ENCODE results near the gene CCDC51.

The CCDC51 gene

DNA sequence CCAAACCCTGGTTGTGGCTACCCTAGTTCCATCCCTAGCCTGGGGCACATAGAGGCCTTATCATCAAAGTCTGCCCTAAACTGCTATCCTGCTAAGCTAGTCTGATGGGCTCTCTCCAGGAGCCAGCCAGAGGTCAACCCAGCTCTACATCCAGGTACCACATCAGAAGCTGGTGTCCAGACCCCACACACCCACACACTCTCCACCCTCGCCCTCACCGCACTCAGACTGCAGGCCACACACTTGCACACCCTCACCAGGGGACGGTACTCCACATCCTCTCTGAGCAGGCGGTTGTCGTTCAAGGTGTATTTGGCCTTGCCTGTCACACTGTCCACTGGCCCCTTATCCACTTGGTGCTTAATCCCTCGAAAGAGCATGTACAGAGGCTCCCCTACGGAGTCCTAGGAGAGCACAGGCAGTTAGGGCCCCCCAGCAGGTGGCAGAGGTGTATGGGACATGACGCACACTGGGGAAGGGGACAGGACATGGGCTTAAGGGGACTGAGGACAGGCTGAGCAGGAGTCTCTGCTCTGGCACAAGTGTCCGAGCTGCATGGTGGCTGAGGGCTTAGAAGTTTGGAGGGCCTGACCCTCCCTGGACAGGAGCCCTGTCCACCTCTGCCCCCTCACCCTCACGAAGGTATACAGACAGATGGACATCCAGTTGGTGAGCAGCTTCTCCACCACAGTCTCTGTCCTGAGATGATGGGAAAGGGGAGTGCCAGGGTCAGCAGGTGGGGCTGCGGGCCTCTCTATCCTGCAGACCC lies 28.1 kb downstream of the CCDC51 start:
- TF ChIP-seq CTCF (IDR thresholded peaks at IDR 0.05; ENCODE audit: low read depth, low read length): no peak
- DNase-seq (ENCODE audit: low read depth, low spot score): no peak
- in situ Hi-C loops (cut with HindIII; ENCODE audit: low sequenced_read_pairs): no loop called here
- H3K4me3 ChIP-seq (ENCODE audit: low read depth, low read length): no peak overlapping the region

DNA sequence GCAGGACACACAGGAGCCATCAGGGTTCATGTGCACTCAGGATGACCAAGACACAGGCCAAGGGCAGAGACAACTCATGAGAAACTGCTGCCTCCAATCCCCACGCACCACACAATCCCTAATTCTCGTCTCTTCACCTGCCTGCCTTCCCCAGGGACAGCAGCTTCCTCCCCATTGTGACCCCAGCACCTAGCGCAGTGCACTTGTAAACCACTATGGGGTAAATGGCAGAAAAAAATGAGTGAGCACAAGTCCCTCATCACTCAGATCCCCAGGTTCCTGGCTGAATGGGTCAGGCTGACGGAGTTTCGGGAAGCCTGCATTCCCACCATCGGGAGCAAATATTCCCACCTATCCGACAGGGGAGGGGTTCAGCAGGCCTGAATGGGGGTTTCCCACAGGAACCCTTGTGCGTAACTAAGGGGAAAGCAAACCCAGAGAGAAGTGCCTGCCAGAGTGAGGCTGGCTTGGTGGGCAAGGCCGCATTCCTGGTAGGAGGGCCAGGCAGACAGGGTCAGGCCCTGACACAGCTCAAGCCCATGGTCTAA lies 28.8 kb downstream of the CCDC51 start:
- DNase-seq (ENCODE audit: low read depth, low spot score): no peak
- H3K4me3 ChIP-seq (ENCODE audit: low read depth, low read length): no peak overlapping the region
- no peak for TF ChIP-seq CTCF (IDR thresholded peaks at IDR 0.05; ENCODE audit: low read depth, low read length)

DNA sequence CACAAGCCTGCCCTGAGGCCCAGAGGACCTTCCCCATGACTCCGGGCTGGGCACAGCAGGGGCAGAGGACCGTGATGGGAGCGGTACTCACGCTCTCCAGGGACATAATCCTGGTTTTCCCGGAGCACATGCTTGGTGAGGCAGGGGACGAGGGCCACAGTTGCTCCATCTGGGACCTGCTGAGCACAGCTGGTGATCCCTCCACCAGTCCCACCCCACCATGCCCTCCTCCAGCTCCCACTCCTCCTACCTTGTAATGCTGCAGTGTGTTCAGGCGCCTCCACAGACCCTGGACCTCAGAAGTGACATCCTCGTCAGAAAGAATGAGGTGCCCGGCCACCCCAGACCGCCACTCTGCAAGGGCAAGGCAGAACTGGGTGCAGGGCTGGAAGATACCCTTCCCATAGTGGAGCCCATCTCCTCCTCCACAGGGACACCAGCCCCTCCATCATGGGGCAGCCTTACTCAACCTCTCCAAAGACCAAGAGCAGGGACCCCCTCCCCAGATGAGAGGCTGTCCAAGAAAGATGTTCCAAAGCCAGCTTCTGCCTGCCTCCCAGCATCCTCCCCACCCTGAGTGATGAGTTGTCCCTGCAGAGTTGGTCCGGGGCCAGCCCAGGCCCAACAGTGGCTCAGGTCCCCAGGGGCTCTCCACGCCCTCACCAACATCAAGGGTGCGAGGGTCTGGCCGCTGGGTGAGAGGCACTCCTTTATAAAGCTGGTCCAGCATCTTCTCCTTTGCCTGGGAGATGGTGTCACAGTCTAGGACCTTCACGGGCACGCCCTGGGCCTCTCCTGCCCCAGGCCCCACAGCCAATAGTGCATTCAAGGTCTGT lies 29.5 kb downstream of the CCDC51 start:
- TF ChIP-seq CTCF (IDR thresholded peaks at IDR 0.05; ENCODE audit: low read depth, low read length): no peak
- in situ Hi-C loops (cut with HindIII; ENCODE audit: low sequenced_read_pairs): no loop called here
- no peak for DNase-seq (ENCODE audit: low read depth, low spot score)
- no peak overlapping the region for H3K4me3 ChIP-seq (ENCODE audit: low read depth, low read length)

More for the DNA sequence above, 28.8 kb downstream of the CCDC51 start:
- in situ Hi-C loops (cut with HindIII; ENCODE audit: low sequenced_read_pairs): no loop called here

DNA sequence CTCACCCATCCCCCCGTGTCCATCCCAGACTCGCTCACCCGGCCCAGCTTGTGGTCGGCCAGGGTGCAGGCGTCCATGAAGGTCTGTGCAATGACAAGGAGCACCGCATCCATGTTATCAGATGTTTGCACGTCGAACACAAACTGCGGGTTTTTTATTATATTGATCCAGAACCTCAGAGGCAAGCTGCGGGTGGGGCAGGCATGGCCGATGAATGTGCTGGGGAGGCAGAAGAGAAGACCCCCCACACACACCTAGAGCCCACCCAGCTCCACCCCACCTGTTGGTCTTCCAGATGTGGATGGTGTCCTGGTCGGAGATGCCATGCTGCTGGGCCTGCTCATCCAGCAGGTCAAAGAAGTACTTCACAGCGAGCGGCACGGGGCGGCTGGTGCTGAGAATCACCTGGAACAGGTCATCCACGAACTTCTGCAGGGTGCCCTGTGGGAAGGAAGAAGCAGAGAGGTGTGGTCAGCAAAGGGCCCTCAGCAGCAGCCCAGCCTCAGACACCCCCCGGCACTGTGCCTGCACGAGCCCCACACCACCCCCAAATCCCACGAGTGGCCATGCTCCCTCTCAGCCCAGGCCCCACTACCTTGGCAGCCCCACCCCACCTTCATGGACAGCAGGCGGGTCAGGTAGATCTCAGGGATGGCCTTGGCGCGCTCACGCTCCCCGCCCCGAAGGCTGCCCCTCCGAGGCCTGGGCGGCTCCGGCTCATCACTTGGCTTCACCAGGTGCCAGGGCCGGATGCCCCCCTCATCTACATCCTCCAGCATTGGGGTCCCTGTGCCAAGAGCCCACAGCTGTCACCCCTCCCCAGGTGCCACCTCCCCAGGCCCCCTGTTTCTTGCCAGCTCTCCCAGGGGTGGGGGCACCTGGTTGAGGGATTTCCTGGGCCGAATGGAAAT lies 30.4 kb downstream of the CCDC51 start:
- DNase-seq (ENCODE audit: low read depth, low spot score): no peak
- no peak overlapping the region for H3K4me3 ChIP-seq (ENCODE audit: low read depth, low read length)
- TF ChIP-seq CTCF (IDR thresholded peaks at IDR 0.05; ENCODE audit: low read depth, low read length): no peak
- in situ Hi-C loops (cut with HindIII; ENCODE audit: low sequenced_read_pairs): no loop called here

DNA sequence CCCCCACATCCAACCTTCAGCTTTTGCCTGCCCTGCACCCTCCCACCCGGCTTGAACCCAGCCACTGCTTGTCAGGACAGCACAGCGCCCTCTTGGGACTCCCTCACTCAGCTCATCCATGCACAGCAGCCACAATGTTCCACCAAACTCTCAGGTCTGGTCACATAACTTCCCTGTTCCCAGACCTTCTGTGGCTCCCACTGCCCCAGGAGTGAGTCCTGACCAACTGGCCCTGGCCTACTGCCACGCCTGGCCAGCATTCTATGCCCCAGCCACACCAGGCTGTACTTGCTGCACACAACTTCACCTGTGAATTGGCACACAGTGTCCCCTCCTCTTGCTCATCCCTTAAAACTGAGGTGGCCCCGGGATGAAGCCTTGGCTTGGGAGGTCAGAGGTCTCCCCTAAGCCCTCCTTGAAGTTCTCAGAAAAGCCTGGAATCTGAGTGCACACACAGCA lies 31.1 kb downstream of the CCDC51 start:
- TF ChIP-seq CTCF (IDR thresholded peaks at IDR 0.05; ENCODE audit: low read depth, low read length): no peak
- no peak overlapping the region for H3K4me3 ChIP-seq (ENCODE audit: low read depth, low read length)
- in situ Hi-C loops (cut with HindIII; ENCODE audit: low sequenced_read_pairs): no loop called here
- no peak for DNase-seq (ENCODE audit: low read depth, low spot score)
